VCaP (cell line): ENCODE results near the gene DDR2.

Source experiments
- H3K27ac ChIP-seq: fragments of 450-650 bp; 2 replicates; pipeline ENCODE4 v1.5.1; 2017
- TF ChIP-seq, protein P1 (sequence below): fragments of 450-650 bp; conservative IDR thresholded peaks from 2 replicates; pipeline ENCODE4 v1.5.1; 2017; ENCODE audit warnings: mild to moderate bottlenecking, moderate library complexity

DDR2 gene

DNA sequence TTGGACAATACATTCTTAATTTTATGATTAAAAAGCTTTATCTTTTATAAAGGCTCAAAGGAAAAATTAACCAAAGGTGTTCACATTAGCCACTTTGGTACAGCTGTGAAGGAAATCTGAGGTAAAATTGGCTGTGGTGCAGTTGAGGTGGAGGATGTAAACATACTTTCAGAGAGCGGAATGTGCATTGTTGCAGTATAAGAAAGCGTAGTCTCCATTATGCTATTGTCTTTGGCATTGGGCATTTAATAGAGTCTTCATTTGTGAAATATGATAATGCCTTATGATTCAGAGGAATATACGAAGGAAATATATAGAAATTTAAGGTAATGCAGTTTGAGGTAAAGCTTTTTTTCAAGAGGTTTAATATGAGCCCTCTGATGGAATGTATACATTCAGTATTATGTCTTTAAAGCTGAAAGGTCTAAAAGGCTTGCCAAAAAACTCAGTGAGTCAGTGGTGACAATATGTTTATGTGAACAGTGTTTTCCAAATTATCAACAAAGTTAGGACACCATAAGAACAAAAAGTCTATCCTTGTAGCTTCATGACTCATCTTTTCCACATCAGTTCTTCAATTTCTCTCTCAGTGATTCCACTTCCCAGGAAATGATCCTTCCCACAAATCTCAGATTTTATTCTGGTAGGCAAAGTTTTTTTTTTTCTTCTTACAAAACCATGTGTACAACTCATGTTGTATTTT is 26.9 kb upstream of the DDR2 start:
- TF ChIP-seq, protein P1, sequence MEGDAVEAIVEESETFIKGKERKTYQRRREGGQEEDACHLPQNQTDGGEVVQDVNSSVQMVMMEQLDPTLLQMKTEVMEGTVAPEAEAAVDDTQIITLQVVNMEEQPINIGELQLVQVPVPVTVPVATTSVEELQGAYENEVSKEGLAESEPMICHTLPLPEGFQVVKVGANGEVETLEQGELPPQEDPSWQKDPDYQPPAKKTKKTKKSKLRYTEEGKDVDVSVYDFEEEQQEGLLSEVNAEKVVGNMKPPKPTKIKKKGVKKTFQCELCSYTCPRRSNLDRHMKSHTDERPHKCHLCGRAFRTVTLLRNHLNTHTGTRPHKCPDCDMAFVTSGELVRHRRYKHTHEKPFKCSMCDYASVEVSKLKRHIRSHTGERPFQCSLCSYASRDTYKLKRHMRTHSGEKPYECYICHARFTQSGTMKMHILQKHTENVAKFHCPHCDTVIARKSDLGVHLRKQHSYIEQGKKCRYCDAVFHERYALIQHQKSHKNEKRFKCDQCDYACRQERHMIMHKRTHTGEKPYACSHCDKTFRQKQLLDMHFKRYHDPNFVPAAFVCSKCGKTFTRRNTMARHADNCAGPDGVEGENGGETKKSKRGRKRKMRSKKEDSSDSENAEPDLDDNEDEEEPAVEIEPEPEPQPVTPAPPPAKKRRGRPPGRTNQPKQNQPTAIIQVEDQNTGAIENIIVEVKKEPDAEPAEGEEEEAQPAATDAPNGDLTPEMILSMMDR, result no peak
- no peak overlapping the region for H3K27ac ChIP-seq

DNA sequence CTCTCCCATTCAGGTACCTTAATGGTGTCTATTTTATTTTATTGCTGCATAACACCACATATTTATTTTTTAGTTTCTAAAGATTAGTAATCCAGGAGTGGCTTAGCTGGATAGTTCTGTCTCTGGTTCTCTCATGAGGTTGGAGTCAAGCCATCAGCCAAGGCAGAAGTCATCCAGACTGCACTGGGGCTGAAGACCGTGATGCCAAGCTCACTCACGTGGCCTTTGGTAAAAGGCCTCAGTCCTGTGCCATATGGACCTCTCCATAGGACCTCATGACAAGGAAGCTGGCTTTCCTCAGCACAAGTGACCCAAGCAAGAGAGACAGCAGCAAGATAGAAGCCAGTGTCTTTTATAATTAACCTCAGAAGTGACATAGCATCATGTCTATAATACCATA is 23.0 kb upstream of the DDR2 start:
- H3K27ac ChIP-seq, result no peak overlapping the region; the same call in 1 of the 2 replicates
- TF ChIP-seq, protein P1, result no peak

DNA sequence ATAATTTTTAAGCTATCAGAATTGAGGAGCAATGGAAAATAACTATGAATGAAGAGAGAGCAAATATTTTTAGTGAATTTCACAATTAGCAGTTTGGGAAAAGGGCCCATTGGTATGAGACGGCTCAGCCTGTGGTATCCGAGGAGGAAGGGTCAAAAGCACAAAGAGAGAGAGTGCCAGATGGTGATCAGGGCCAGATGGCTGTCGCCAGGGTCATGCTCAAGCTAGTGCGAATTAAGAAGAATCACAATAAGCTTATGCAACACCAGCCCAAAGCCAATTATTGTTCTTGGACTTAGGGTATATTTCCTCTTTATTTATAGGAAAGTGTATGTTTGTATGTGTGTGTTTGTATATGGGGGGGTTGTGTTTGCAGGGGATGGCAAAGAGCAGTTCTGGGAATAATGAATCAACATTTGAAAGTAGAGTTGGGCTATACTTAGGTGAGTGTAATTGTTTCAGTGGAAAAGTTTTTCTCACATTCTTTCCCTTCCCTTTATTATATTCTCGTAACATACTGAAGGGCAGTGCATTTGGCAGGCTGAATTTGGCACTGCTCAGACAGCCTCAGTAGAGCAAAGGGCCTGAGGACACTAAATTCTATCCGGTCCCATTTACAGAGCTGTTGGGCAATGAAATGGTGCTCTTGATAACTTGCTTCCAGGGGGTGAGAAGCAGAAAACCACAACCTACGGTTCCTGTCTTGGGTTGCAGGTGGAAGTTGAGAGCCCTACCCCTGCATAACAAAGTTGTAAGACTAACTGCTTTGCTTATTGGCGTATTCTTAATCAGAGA is 19.5 kb upstream of the DDR2 start:
- TF ChIP-seq, protein P1, result no peak
- peak overlapping the region; percentile 34 for H3K27ac ChIP-seq

DNA sequence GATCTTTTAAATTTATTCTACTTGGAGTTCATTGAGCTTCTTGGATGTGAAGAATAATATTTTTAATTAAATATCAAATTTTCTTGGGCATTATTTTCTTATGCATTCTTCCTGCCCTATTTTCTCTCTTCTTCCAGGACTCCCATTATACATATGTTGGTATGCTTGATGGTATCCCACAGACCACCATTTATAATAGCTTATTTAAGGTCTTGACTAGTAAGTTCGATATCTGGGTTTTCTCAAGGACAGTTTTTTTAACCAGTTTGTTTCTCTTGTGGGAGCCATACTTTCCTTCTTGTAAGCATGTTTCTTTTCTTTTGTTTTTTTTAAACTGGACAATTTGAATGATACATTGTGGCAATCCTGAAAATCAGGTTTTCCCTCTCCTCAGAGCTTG is 15.4 kb upstream of the DDR2 start:
- H3K27ac ChIP-seq, result no peak overlapping the region
- TF ChIP-seq, protein P1, result no peak

DNA sequence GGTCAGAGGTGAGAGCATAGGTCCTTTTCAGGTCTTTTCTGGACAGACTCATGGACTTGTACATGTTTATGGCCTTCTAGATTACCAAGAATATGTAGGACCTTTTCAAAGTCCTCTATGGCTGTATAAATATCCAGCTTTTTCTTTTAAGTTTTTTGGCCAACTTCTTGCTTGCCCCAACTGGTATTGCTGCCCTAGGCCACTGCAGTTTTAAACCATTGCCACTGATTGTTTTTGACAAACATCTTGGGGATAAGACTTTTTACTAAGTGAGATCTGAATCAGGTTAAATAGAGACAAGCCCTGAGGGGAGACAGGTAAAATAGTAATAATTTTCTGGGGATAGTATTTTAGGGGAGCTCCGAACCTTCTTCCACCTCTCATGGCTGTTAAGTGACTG is 14.8 kb upstream of the DDR2 start:
- no peak overlapping the region for H3K27ac ChIP-seq
- TF ChIP-seq, protein P1, result no peak

DNA sequence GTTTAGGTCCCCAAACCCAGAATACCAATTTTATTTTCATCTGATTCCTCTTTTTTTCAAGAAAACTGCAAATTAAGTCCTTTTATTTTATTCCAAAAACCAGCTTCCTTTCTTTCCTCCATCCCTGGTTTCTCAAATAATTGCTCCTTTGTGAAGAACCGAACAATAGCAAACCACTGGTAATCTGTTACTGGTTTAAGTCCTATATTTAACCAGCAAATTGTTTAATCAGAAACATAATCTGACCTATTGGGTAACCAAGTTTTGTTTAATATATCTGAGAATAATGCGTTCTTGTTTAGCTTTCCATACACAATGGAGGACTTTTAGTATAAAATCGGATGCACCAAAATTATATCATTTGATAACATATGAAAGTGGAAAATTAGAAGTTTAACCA is 13.2 kb upstream of the DDR2 start:
- TF ChIP-seq, protein P1, result no peak
- H3K27ac ChIP-seq, result no peak overlapping the region

DNA sequence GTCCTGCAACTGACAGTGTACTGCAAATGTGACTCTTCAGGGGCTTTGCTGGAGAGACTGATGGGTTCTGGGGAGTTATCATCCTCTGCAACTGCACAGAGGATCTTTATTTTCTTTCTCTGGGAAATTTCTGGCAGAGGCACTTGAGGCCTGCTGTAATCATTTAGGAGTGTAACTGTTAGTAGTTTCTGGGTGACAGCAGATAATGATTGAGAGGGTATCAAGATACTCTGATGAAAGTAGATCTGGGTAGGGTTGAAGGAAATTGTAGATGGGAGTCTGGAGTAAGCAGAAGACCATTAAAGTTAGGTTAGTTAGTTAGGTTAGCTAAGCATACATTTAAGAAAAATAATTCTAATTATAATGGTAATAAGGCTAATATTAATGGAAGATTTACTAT is 11.0 kb upstream of the DDR2 start:
- TF ChIP-seq, protein P1, result no peak
- H3K27ac ChIP-seq, result no peak overlapping the region
